Subcutaneous abdominal adipose tissue (tissue), 5 donors: Measurements from ENCODE around the gene MED27.

Experiments
- H3K27ac ChIP-seq: one replicate; pipeline ENCODE4 v1.7.0; 2013; ENCODE audit warnings: low read depth, mild to moderate bottlenecking, inconsistent platforms, low read length, moderate library complexity
- H3K27me3 ChIP-seq, 5 donors: one replicate each; pipeline ENCODE4 v1.7.0; 2013; ENCODE audit warnings: low read length in 5 of 5, inconsistent platforms in 1 of 5; ENCODE audit not compliant: control insufficient read depth in 5 of 5, insufficient read depth in 4 of 5
- H3K36me3 ChIP-seq, 5 donors: one replicate each; pipeline ENCODE4 v1.7.0; 2013; ENCODE audit warnings: low read length in 5 of 5; ENCODE audit not compliant: control insufficient read depth in 5 of 5, insufficient read depth in 5 of 5
- H3K4me1 ChIP-seq, 5 donors: one replicate each; pipeline ENCODE4 v1.7.0; 2013; ENCODE audit warnings: low read length in 5 of 5, mild to moderate bottlenecking in 3 of 5, moderate library complexity in 1 of 5; ENCODE audit not compliant: control insufficient read depth in 5 of 5, insufficient read depth in 5 of 5
- H3K4me3 ChIP-seq, 5 donors: one replicate each; pipeline ENCODE4 v1.7.0; 2013; ENCODE audit warnings: low read length in 5 of 5, low read depth in 1 of 5
- H3K9ac ChIP-seq, 5 donors: one replicate each; pipeline ENCODE4 v1.7.0; 2013; ENCODE audit warnings: low read length in 5 of 5, mild to moderate bottlenecking in 4 of 5, moderate library complexity in 3 of 5
- H3K9me3 ChIP-seq, 5 donors: one replicate each; pipeline ENCODE4 v1.7.0; 2013; ENCODE audit warnings: low read length in 5 of 5; ENCODE audit not compliant: control insufficient read depth in 5 of 5
- donor health status: healthy.
- donor health status: healthy.
- donor health status: healthy.
- donor health status: healthy.
- donor health status: healthy.

Gene MED27

DNA sequence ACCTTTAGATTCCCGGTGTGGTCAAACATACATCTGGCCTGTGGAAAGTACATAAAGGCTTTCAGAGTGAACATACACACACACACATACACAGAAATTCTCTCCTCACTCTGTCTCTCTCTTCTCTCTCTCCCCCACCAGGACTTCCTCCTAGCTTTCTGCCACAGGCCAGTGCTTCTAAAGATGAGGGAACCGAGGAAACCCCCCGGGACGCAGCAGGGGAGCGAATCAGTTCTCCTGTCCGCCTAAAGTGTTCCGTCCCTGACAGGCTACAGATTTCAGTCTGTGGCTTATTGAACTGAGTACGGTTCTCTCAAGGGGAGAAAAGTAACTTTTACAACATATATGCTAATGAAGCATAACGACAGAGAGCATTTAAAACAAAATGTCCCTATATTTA lies 75.8 kb downstream of the MED27 start:
- H3K27me3 ChIP-seq: no peaks in the 10 kb centered on the region

DNA sequence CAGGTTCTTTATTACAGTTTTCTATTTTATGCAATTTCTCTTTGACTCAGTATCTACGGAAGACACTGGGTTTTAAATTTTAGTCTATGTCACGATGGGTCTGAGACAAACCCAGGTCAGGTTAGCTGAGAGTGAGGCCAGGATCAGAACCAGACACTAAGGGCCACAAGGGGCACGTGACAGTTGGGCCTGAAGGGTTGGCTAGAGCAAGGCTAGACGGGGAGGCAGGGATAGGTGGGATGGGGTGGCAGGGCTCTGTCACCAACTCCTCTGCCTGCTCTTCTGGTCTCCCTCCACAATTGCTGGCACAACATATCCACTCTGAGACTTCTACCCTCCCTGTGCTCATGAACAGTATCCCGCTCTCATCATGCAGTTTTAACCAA lies 76.4 kb downstream of the MED27 start:
- H3K9ac ChIP-seq: no peak overlapping the region
- H3K27ac ChIP-seq: no peak overlapping the region
- H3K27me3 ChIP-seq: no peaks in the 10 kb centered on the region
- H3K4me3 ChIP-seq: no peak overlapping the region
- peaks cover 0 to 2% (median 0%) of the 10 kb centered on the region in 5 donors for H3K9me3 ChIP-seq
- peaks cover 4 to 29% (median 25%) of the 10 kb centered on the region in 5 donors for H3K4me1 ChIP-seq
- no peaks in the 10 kb centered on the region for H3K36me3 ChIP-seq

More for the DNA sequence above, 75.8 kb downstream of the MED27 start:
- H3K4me3 ChIP-seq: no peak overlapping the region
- H3K36me3 ChIP-seq: no peaks in the 10 kb centered on the region
- peaks cover 4 to 33% (median 29%) of the 10 kb centered on the region in 5 donors for H3K4me1 ChIP-seq
- H3K27ac ChIP-seq: no peak overlapping the region
- H3K9me3 ChIP-seq: peaks cover 0 to 2% (median 0%) of the 10 kb centered on the region in 5 donors
- H3K9ac ChIP-seq: no peak overlapping the region

DNA sequence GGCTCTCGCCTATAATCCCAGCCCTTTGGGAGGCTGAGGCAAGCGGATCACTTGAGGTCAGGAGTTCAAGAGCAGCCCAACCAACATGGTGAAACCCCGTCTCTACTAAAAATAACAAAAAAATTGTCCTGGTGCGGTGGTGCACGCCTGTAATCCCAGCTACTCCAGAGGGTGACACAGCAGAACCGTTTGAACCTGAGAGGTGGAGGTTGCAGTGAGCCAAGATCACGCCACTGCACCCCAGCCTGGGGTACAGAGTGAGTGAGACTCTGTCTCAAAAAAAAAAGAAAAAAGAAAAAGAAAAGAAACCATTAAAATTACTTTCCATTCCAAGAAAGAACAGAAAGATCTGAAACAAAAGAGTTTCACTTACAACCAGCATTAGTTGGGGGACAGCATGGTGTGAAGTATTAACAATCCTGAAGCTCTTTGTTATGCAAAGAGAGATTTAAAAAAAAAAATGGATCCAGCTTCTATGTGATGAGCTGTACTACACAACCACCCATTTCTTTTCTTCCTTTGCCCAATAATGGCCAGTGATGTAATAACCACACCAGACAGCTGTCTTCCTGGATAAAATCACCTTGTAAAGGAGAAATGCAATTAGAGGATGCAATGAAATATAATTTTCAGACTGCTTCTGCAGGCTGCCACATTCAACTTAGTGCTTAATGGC lies 76.9 kb downstream of the MED27 start:
- H3K27ac ChIP-seq: no peak overlapping the region
- no peak overlapping the region for H3K9ac ChIP-seq
- no peak overlapping the region for H3K4me3 ChIP-seq
- no peaks in the 10 kb centered on the region for H3K36me3 ChIP-seq
- H3K27me3 ChIP-seq: no peaks in the 10 kb centered on the region
- peaks cover 4 to 27% (median 23%) of the 10 kb centered on the region in 5 donors for H3K4me1 ChIP-seq
- H3K9me3 ChIP-seq: peaks cover 0 to 2% (median 0%) of the 10 kb centered on the region in 5 donors

DNA sequence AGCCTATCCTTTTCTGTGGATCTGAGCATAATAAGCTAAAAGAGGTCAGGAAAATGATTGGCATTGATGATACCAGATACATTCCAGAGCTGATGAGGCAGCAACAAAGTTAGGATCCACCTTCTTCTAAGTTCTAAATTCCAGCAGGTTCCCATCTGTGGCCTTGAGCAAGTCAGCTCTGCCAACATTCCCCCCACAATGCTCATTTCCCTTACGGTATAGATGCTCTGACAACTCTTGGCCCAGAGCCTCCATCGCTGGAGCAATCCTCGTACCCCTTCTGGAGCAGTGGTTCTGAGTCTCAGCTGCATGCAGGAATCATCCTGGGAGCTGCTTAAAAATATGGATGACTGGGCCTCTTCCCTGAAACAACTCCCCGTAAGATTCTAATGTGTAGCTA lies 78.1 kb downstream of the MED27 start:
- H3K9me3 ChIP-seq: peaks cover 0 to 2% (median 0%) of the 10 kb centered on the region in 5 donors
- H3K9ac ChIP-seq: no peak overlapping the region
- H3K27me3 ChIP-seq: no peaks in the 10 kb centered on the region
- H3K27ac ChIP-seq: no peak overlapping the region
- no peaks in the 10 kb centered on the region for H3K36me3 ChIP-seq
- no peak overlapping the region for H3K4me3 ChIP-seq
- H3K4me1 ChIP-seq: peaks cover 0 to 22% (median 15%) of the 10 kb centered on the region in 5 donors

DNA sequence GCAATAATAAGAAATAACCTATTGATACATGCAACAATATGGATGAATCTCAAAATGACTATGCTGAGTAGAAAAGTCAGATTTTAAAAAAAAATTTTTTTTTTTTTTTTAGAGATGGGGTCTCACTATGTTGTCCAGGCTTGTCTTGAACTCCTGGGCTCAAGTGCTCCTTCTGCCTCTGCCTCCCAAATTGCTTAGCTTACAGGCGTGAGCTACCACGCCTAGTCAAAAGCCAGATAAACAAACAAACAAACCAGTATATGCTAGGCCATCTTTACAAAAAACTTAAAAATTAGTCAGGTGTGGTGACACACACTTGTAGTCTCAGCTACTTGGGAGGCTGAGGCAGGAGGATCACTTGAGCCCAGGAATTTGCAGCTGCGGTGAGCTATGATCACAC lies 79.0 kb downstream of the MED27 start:
- no peak overlapping the region for H3K9ac ChIP-seq
- peaks cover 0 to 5% (median 0%) of the 10 kb centered on the region in 5 donors for H3K36me3 ChIP-seq
- H3K4me3 ChIP-seq: no peak overlapping the region
- H3K27me3 ChIP-seq: no peaks in the 10 kb centered on the region
- H3K27ac ChIP-seq: no peak overlapping the region
- H3K4me1 ChIP-seq: peaks cover 0 to 13% (median 8%) of the 10 kb centered on the region in 5 donors
- H3K9me3 ChIP-seq: peaks cover 0 to 2% (median 0%) of the 10 kb centered on the region in 5 donors

DNA sequence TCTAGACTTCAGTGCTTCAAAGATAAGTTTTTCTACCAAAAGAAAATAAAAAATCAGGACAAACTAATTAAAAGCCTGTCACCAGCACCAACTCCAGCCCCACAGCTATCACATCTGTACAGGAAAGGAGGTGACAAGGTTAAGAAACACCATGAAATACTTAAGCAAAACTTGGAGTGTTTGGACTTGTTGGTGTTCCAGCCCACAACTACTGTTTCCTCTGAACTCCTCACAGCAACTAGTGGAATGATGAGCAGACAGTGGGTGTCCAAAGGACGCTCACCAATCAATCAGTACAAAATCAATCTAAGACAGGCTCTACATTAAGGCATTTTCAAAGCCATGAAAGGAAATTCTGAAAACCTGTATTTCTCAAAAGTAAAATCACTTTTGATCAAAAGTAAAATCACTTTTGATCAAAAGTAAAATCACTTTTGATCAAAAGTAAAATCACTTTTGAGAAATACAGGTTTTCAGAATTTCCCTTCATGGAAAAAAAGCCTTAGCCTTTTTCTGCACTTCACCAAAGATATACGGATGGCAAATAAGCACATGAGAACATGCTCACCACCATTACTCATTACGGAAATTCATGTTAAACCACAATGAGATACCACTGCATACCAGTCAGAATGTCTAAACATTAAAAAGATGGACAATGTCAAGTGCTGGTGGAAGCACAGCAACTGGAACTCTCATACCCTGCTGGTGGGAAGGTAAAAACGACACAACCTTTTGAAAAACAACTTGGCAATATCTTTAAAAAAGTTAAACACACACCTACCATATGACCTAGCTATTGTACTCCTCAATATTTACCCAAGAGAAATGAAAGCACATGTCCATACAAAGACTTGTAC lies 79.7 kb downstream of the MED27 start:
- peaks cover 0 to 9% (median 8%) of the 10 kb centered on the region in 5 donors for H3K4me1 ChIP-seq

DNA sequence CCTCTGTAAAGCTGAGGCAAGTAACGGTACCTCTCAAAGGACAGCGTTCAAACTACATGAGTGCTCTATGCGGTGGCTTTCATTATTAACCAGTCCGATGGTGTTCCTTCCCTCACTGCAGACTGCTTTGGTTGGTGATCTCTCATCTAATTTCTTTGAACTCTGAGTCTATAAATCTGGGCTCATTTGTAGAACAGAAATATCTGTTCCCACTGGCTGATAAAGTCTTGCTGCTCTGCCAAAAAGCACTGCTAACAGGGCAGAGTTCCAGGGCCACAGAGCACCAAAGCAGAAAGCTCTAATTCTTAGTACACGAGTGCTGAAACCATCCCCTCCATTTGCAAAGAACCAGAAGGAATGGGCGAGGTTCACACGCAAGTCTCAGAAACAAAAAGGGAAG lies 81.9 kb downstream of the MED27 start:
- Histone ChIP-seq H3K9ac (no peak overlapping the region), H3K27me3 (no peaks in the 10 kb centered on the region), H3K27ac (no peak overlapping the region), H3K9me3 (peaks cover 0 to 2% (median 0%) of the 10 kb centered on the region in 5 donors), H3K36me3 (peaks cover 0 to 5% (median 0%) of the 10 kb centered on the region in 5 donors), H3K4me1 (peaks cover 0 to 9% (median 8%) of the 10 kb centered on the region in 5 donors), H3K4me3 (no peak overlapping the region)

More for the DNA sequence above, 79.7 kb downstream of the MED27 start:
- Histone ChIP-seq H3K9me3 (peaks cover 0 to 2% (median 0%) of the 10 kb centered on the region in 5 donors), H3K4me3 (no peak overlapping the region), H3K27me3 (no peaks in the 10 kb centered on the region), H3K36me3 (peaks cover 0 to 5% (median 0%) of the 10 kb centered on the region in 5 donors), H3K9ac (no peak overlapping the region), H3K27ac (no peak overlapping the region)

DNA sequence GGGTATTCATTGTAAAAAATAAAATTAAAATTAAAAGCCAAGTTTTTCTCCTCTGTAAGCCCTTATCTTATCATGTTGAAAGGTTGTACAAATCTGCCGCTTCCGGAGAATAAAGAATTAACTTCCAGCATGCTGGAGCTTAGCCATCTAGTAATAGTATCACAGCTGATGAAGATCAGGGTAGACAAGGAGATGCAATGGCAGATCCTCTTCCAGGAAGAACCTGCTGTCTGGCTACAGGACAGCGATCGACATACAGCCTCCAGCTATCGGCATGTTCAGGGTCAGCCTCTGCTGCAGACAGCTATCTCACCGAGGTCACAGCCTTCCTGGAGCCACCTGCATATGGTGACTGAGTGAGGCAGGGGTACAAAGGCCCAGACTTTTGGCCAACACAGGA lies 82.6 kb downstream of the MED27 start:
- Histone ChIP-seq H3K4me3 (no peak overlapping the region), H3K9ac (no peak overlapping the region), H3K27me3 (no peaks in the 10 kb centered on the region), H3K36me3 (peaks cover 0 to 5% (median 0%) of the 10 kb centered on the region in 5 donors), H3K4me1 (peaks cover 0 to 9% (median 8%) of the 10 kb centered on the region in 5 donors), H3K27ac (no peak overlapping the region), H3K9me3 (peaks cover 0 to 2% (median 0%) of the 10 kb centered on the region in 5 donors)

DNA sequence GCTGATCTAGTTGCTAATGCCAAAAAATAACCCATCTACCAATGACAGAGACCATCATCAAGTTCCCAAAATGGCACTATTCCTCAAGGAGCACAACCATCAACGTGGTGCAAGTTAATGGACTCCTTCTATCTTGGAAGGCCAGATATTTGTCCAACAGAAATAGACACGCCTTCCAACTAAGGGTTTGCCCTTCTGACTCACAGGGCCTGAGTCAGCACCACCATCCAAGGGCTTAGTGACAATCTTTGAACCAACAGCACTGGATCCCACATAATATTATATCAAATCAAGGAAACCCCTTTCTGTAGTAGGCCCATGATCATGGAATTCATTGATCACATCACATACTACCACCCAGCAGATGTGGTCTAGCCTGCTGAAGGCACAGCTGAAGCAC lies 84.3 kb downstream of the MED27 start:
- Histone ChIP-seq H3K27ac (no peak overlapping the region), H3K4me3 (no peak overlapping the region), H3K36me3 (peaks cover 0 to 5% (median 0%) of the 10 kb centered on the region in 5 donors), H3K9ac (no peak overlapping the region), H3K27me3 (no peaks in the 10 kb centered on the region), H3K9me3 (no peaks in the 10 kb centered on the region), H3K4me1 (peaks cover 0 to 9% (median 8%) of the 10 kb centered on the region in 5 donors)
